GM18498 (cell line): ENCODE measurements around the gene PYROXD2.
A peak's percentile ranks its signal among the peaks of the same experiment; 100 is the strongest.

Experiments
- ATAC-seq: cut with Tn5 transposase; IDR thresholded peaks from one replicate; pipeline ENCODE4 v1.9.1; 2021; ENCODE audit warnings: mild to moderate bottlenecking, moderate library complexity; ENCODE audit not compliant: unreplicated experiment

The PYROXD2 gene

GRCh38 chr10:98340261-98340939, 74.6 kb downstream of the PYROXD2 start:
- peak; percentile 55 for ATAC-seq

- ATAC-seq = peak; percentile 91
Measured at GRCh38 chr10:98339799-98340198, 75.2 kb downstream of the PYROXD2 start.

DNA sequence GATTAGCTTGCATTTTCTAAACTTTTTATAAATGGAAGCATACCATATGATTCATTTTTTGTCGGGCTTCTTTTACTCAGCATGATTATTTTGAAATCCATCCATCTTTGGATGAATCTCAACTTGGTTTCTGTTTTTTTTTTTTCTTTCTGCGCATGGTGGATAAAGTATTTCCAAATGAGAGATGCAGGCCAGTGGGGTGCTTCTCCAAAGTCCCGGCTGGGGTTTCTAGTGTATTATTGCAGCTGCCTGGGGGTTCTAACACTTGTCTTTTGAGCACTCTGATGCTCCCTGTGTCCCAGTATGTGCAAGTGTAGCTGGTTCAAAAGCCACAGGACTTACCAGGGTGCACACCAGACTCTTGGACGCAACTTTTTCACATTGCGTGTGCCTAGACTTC, 76.1 kb downstream of the PYROXD2 start:
- no peak for ATAC-seq

GRCh38 chr10:98338318-98338717, 76.7 kb downstream of the PYROXD2 start:
- ATAC-seq = no peak

DNA sequence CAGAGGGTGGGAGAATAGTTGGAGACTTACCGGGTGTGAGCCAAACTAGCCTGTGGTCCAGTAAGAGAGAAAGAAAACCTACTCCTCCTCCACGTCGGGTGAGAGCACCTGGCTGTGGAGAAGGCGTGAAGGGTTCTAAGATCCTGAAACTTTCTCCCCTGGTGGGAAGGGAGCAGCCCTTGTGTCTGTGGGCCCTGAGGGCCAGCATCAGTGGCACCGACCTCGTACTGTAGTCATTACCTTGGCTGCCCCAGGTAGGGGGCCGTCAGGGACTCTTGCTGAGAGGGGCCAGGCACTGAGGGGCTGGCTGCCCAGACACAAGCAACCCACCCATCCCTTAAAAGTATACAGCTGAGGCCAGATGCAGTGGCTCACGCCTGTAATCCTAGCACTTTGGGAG, 77.5 kb downstream of the PYROXD2 start:
- no peak for ATAC-seq
